ENCODE data around the gene PTPN20.

GRCh38 chr10:46999217-46999616 lies 88.0 kb downstream of the PTPN20 start:
- no peak for TF ChIP-seq JUN (IDR thresholded peaks at IDR 0.05)
- TF ChIP-seq HDAC2 (IDR thresholded peaks at IDR 0.05) = no peak
- TF ChIP-seq CHD4 (IDR thresholded peaks at IDR 0.05; ENCODE audit: borderline replicate concordance) = no peak
- no peak for TF ChIP-seq CTCF (IDR thresholded peaks at IDR 0.05)
- TF ChIP-seq REST (IDR thresholded peaks at IDR 0.05) = no peak
- no peak for TF ChIP-seq CEBPB (IDR thresholded peaks at IDR 0.05)
- TF ChIP-seq KDM1A (IDR thresholded peaks at IDR 0.05; ENCODE audit: low read depth) = no peak
- TF ChIP-seq MAX (IDR thresholded peaks at IDR 0.05) = no peak
- no peak for TF ChIP-seq RNF2 (IDR thresholded peaks at IDR 0.05; ENCODE audit: borderline replicate concordance, low read depth)
- no peak for TF ChIP-seq MYC (IDR thresholded peaks at IDR 0.05; ENCODE audit: borderline replicate concordance, low read length)
- TF ChIP-seq NFE2L2 (conservative IDR thresholded peaks at IDR 0.05; ENCODE audit: low read length) = no peak
